ENCODE data around the gene CD46.

The CD46 gene

DNA sequence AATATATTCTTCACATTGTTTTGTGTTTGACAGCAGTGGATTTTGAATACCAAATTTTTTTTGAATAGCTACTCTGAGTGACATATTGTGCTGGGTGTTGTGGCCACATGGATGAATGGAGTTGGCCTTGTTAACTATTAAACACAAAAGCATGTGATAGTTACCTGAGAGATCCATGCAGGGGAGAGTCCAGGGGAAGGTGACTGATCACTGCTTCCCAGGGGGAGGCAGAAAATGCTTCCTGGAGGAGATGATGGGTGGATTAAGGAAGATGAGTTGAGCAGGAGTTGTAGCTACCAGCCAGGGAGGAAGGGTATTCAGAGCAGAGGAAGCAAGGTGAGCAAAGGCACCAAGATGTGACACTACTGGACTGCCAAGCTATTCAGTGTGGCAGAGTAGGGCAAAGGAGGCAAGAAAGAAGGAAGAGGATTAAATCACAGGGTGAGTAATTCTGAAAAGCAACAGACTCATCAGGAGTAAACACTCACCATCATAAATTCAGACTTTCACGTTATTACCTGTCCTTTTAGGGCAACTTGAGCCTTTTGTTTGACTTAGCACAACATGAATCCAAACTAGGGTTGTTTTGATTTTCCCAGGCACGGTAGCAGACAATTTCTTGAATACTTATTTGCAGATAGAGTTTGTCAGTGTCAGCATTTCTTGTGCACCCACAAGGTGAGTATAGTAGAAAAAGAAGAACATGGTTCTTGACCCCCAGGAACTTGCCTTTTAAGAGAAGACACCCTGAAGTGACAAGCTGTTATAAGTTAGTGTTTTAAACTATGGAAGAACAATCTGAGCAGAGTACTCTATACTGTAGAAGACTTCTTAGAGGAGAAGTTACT, 4.2 kb downstream of the CD46 start:
- Histone ChIP-seq H3K18ac (ENCODE audit: low read length) (no peak overlapping the region), H3K23ac (ENCODE audit: low read depth, low read length, poor library complexity) (no peak overlapping the region), H2AFZ (ENCODE audit: low read length) (no peak overlapping the region), H3K4me3 (ENCODE audit: low read length in 2 of 2) (no peak overlapping the region), H4K91ac (ENCODE audit: low read depth, low read length, poor library complexity) (no peak overlapping the region), H2BK12ac (ENCODE audit: low read length) (no peak overlapping the region), H2BK120ac (ENCODE audit: low read depth, low read length) (no peak overlapping the region), H2AK5ac (ENCODE audit: low read depth, low read length) (no peak overlapping the region), H3K4me2 (ENCODE audit: insufficient read depth, low read length, poor library complexity, severe bottlenecking) (no peak overlapping the region), H2BK5ac (ENCODE audit: low read length) (no peak overlapping the region), H4K8ac (ENCODE audit: low read depth, low read length) (no peak overlapping the region), H3K36me3 (replicated peaks in 1 of 2; ENCODE audit: control insufficient read depth in 2 of 2, insufficient read depth in 2 of 2, low read length in 2 of 2) (peaks cover 12 to 57% of the 10 kb centered on the region in 2 donors), H3K9ac (ENCODE audit: low read depth, low read length, poor library complexity) (no peak overlapping the region), H3K27me3 (ENCODE audit: control insufficient read depth in 3 of 3, insufficient read depth in 3 of 3, low read depth in 1 of 3, low read length in 3 of 3) (no peaks in the 10 kb centered on the region), H3K4me1 (ENCODE audit: control insufficient read depth in 2 of 2, insufficient read depth in 1 of 2, low read depth in 1 of 2, low read length in 2 of 2) (peaks cover 1 to 6% of the 10 kb centered on the region in 2 donors), H3K4ac (ENCODE audit: low read length) (no peak overlapping the region), H3K9me3 (replicated peaks in 1 of 2; ENCODE audit: control insufficient read depth in 2 of 2, insufficient read depth in 1 of 2, low read depth in 1 of 2, low read length in 2 of 2) (peaks cover 0 to 14% of the 10 kb centered on the region in 2 donors), H3K27ac (replicated peaks; ENCODE audit: low read length) (no peak overlapping the region), H2BK15ac (ENCODE audit: low read length) (no peak overlapping the region), H3K79me1 (ENCODE audit: low read depth, low read length) (peaks cover 6% of the 10 kb centered on the region), H3K14ac (ENCODE audit: low read length) (no peak overlapping the region)
- WGBS, 2 donors (ENCODE audit: extremely low coverage in 2 of 2, insufficient read length in 2 of 2, insufficient replicate concordance in 1 of 2), result no CpG with 5 or more reads among the region's 2 CpGs
- no peak for DNase-seq (ENCODE audit: low spot score)

DNA sequence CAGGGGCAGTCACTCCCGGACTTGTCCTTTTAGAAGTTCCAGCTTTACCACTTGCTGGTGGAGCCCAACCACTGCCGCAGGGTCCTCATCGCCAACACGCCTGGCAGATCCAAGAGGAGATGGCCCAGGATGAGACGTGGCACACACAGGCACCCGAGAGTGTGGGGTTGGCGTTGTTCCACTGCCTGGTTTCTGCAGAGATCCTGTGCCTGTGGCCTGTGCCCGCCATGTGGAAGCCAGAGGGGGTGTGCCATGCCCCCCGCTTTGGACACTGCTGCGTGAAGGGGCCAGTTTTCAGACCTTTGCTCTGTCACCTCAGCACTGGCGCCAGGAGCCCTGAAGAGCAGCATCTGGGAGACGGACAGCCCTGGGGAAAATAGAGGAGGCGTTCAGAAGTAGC, 10.8 kb downstream of the CD46 start:
- Histone ChIP-seq H2AFZ (ENCODE audit: low read length) (no peak overlapping the region), H2BK12ac (ENCODE audit: low read length) (no peak overlapping the region), H3K4ac (ENCODE audit: low read length) (no peak overlapping the region), H3K27ac (replicated peaks; ENCODE audit: low read length) (no peak overlapping the region), H3K9me3 (replicated peaks in 1 of 2; ENCODE audit: control insufficient read depth in 2 of 2, insufficient read depth in 1 of 2, low read depth in 1 of 2, low read length in 2 of 2) (peaks cover 13 to 63% of the 10 kb centered on the region in 2 donors), H3K79me1 (ENCODE audit: low read depth, low read length) (peaks cover 5% of the 10 kb centered on the region), H3K4me2 (ENCODE audit: insufficient read depth, low read length, poor library complexity, severe bottlenecking) (no peak overlapping the region), H2AK5ac (ENCODE audit: low read depth, low read length) (no peak overlapping the region), H2BK5ac (ENCODE audit: low read length) (peak overlapping the region; percentile 82), H2BK120ac (ENCODE audit: low read depth, low read length) (no peak overlapping the region), H3K18ac (ENCODE audit: low read length) (no peak overlapping the region), H4K8ac (ENCODE audit: low read depth, low read length) (no peak overlapping the region), H3K9ac (ENCODE audit: low read depth, low read length, poor library complexity) (no peak overlapping the region), H2BK15ac (ENCODE audit: low read length) (no peak overlapping the region), H3K27me3 (ENCODE audit: control insufficient read depth in 3 of 3, insufficient read depth in 3 of 3, low read depth in 1 of 3, low read length in 3 of 3) (no peaks in the 10 kb centered on the region), H3K4me3 (ENCODE audit: low read length in 2 of 2) (no peak overlapping the region), H3K14ac (ENCODE audit: low read length) (no peak overlapping the region), H3K4me1 (ENCODE audit: control insufficient read depth in 2 of 2, insufficient read depth in 1 of 2, low read depth in 1 of 2, low read length in 2 of 2) (no peaks in the 10 kb centered on the region), H3K23ac (ENCODE audit: low read depth, low read length, poor library complexity) (no peak overlapping the region), H4K91ac (ENCODE audit: low read depth, low read length, poor library complexity) (no peak overlapping the region), H3K36me3 (replicated peaks in 1 of 2; ENCODE audit: control insufficient read depth in 2 of 2, insufficient read depth in 2 of 2, low read length in 2 of 2) (peaks cover 31 to 100% of the 10 kb centered on the region in 2 donors)
- no CpG with 5 or more reads among the region's 13 CpGs for WGBS, 2 donors (ENCODE audit: extremely low coverage in 2 of 2, insufficient read length in 2 of 2, insufficient replicate concordance in 1 of 2)
- no peak for DNase-seq (ENCODE audit: low spot score)

DNA sequence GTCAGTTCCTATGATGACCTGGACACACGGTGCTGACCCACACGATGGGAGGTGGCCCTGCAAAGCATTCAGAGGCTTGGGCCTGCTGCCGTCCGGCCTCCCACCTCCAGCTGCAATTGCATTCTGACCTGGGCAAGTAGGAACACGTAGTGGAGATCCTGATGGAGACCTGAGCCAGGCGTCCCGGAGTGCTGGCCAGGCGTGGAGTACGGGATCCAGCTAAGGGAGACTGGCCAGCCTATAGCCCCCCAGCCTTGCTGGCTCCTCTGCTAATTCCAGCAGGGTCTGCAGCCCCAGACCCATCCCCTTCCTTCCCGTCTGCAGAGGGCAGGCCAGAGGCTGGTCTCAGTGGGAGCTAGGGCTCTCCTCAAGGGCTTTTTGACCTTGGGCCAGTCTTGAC, 11.2 kb downstream of the CD46 start:
- no peak overlapping the region for H2BK15ac ChIP-seq (ENCODE audit: low read length)
- peaks cover 31 to 100% of the 10 kb centered on the region in 2 donors for H3K36me3 ChIP-seq (replicated peaks in 1 of 2; ENCODE audit: control insufficient read depth in 2 of 2, insufficient read depth in 2 of 2, low read length in 2 of 2)
- H2BK5ac ChIP-seq (ENCODE audit: low read length), result peak overlapping the region; percentile 82
- no peak overlapping the region for H3K4me3 ChIP-seq (ENCODE audit: low read length in 2 of 2)
- no peaks in the 10 kb centered on the region for H3K27me3 ChIP-seq (ENCODE audit: control insufficient read depth in 3 of 3, insufficient read depth in 3 of 3, low read depth in 1 of 3, low read length in 3 of 3)
- no peak overlapping the region for H2BK120ac ChIP-seq (ENCODE audit: low read depth, low read length)
- peaks cover 5% of the 10 kb centered on the region for H3K79me1 ChIP-seq (ENCODE audit: low read depth, low read length)
- H4K91ac ChIP-seq (ENCODE audit: low read depth, low read length, poor library complexity), result no peak overlapping the region
- no peak overlapping the region for H3K4ac ChIP-seq (ENCODE audit: low read length)
- no CpG with 5 or more reads among the region's 10 CpGs for WGBS, 2 donors (ENCODE audit: extremely low coverage in 2 of 2, insufficient read length in 2 of 2, insufficient replicate concordance in 1 of 2)
- DNase-seq (ENCODE audit: low spot score), result no peak
- H4K8ac ChIP-seq (ENCODE audit: low read depth, low read length), result no peak overlapping the region
- no peak overlapping the region for H3K9ac ChIP-seq (ENCODE audit: low read depth, low read length, poor library complexity)
- H2BK12ac ChIP-seq (ENCODE audit: low read length), result no peak overlapping the region
- H3K4me1 ChIP-seq (ENCODE audit: control insufficient read depth in 2 of 2, insufficient read depth in 1 of 2, low read depth in 1 of 2, low read length in 2 of 2), result no peaks in the 10 kb centered on the region
- peaks cover 13 to 63% of the 10 kb centered on the region in 2 donors for H3K9me3 ChIP-seq (replicated peaks in 1 of 2; ENCODE audit: control insufficient read depth in 2 of 2, insufficient read depth in 1 of 2, low read depth in 1 of 2, low read length in 2 of 2)
- H3K4me2 ChIP-seq (ENCODE audit: insufficient read depth, low read length, poor library complexity, severe bottlenecking), result no peak overlapping the region
- peak overlapping the region; percentile 63 for H3K14ac ChIP-seq (ENCODE audit: low read length)
- no peak overlapping the region for H2AK5ac ChIP-seq (ENCODE audit: low read depth, low read length)
- no peak overlapping the region for H3K18ac ChIP-seq (ENCODE audit: low read length)
- no peak overlapping the region for H2AFZ ChIP-seq (ENCODE audit: low read length)
- H3K27ac ChIP-seq (replicated peaks; ENCODE audit: low read length), result no peak overlapping the region
- peak overlapping the region; percentile 65 for H3K23ac ChIP-seq (ENCODE audit: low read depth, low read length, poor library complexity)

DNA sequence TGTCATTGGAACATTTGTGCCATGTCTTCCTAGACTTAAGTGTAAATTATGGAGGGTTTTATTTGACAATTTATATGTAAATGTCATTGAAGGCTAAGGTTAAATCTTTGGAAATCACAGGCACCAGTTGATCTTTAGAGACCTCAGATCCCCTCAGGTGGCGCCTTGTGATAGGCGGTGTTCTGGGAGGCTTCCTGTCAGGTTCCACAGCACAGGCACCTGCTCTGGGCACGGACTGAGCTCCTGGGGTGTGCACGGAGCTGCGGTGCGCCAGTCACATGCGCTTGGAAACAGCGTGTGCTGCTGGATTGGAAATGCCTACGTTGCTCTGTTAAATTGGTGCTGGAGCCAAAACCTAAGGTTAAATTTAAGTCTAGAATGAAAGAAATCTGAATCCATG, 12.1 kb downstream of the CD46 start:
- peak overlapping the region in 1 of 2 donors; percentile 65 for H3K4me3 ChIP-seq (ENCODE audit: low read length in 2 of 2)
- H3K4me1 ChIP-seq (ENCODE audit: control insufficient read depth in 2 of 2, insufficient read depth in 1 of 2, low read depth in 1 of 2, low read length in 2 of 2), result no peaks in the 10 kb centered on the region
- H2BK15ac ChIP-seq (ENCODE audit: low read length), result no peak overlapping the region
- DNase-seq (ENCODE audit: low spot score), result no peak
- H2BK120ac ChIP-seq (ENCODE audit: low read depth, low read length), result no peak overlapping the region
- H3K9ac ChIP-seq (ENCODE audit: low read depth, low read length, poor library complexity), result peak overlapping the region; percentile 60
- no peak overlapping the region for H3K14ac ChIP-seq (ENCODE audit: low read length)
- H4K8ac ChIP-seq (ENCODE audit: low read depth, low read length), result peak overlapping the region; percentile 43
- no peak overlapping the region for H3K4ac ChIP-seq (ENCODE audit: low read length)
- no peak overlapping the region for H3K23ac ChIP-seq (ENCODE audit: low read depth, low read length, poor library complexity)
- no peak overlapping the region for H3K27ac ChIP-seq (replicated peaks; ENCODE audit: low read length)
- H3K79me1 ChIP-seq (ENCODE audit: low read depth, low read length), result peaks cover 5% of the 10 kb centered on the region
- no CpG with 5 or more reads among the region's 9 CpGs for WGBS, 2 donors (ENCODE audit: extremely low coverage in 2 of 2, insufficient read length in 2 of 2, insufficient replicate concordance in 1 of 2)
- H4K91ac ChIP-seq (ENCODE audit: low read depth, low read length, poor library complexity), result no peak overlapping the region
- H3K27me3 ChIP-seq (ENCODE audit: control insufficient read depth in 3 of 3, insufficient read depth in 3 of 3, low read depth in 1 of 3, low read length in 3 of 3), result no peaks in the 10 kb centered on the region
- H2AK5ac ChIP-seq (ENCODE audit: low read depth, low read length), result no peak overlapping the region
- H2BK12ac ChIP-seq (ENCODE audit: low read length), result peak overlapping the region; percentile 73
- H2AFZ ChIP-seq (ENCODE audit: low read length), result no peak overlapping the region
- peaks cover 13 to 63% of the 10 kb centered on the region in 2 donors for H3K9me3 ChIP-seq (replicated peaks in 1 of 2; ENCODE audit: control insufficient read depth in 2 of 2, insufficient read depth in 1 of 2, low read depth in 1 of 2, low read length in 2 of 2)
- no peak overlapping the region for H3K18ac ChIP-seq (ENCODE audit: low read length)
- H2BK5ac ChIP-seq (ENCODE audit: low read length), result no peak overlapping the region
- peaks cover 28 to 100% of the 10 kb centered on the region in 2 donors for H3K36me3 ChIP-seq (replicated peaks in 1 of 2; ENCODE audit: control insufficient read depth in 2 of 2, insufficient read depth in 2 of 2, low read length in 2 of 2)
- no peak overlapping the region for H3K4me2 ChIP-seq (ENCODE audit: insufficient read depth, low read length, poor library complexity, severe bottlenecking)
